Upper lobe of left lung (tissue), 4 donors: ENCODE results near the gene CSNK2A2.

ENCODE experiments used
- CTCF ChIP-seq, 6 experiments: fragments of 450-650 bp in 4 of 6; fragments of 200-600 bp in 2 of 6; sonication (generic) in 2 of 6; IDR thresholded peaks; one replicate each; pipeline ENCODE4 v1.5.1; 2016 to 2019; ENCODE audit warnings: antibody characterized with exemption in 6 of 6
- POLR2AphosphoS5 ChIP-seq, 2 donors: sonication (generic); formaldehyde crosslinking; IDR thresholded peaks; one replicate each; pipeline ENCODE4 v1.5.1; 2017; ENCODE audit warnings: antibody characterized with exemption in 2 of 2

DNA sequence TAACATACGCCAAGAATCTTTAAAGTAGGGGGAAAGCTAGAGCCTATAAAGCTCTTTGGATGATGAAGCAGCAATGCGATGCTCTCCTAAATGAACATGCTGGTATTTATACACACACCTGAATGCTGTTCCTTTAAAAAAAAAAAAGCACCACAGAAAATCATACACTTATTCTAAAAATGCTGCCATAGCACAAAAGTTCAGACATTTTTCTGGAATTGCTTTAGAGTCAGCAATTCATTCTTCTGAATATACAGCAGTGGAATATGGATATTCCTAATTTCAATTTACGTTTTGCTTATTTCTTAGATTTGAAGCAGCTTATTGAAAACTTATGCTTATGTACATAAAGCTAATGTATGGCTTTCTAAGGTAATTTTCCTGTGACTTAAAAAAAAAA lies 3.1 kb downstream of the CSNK2A2 start:
- TF ChIP-seq CTCF (IDR thresholded peaks at IDR 0.05): no peak
- TF ChIP-seq POLR2AphosphoS5 (IDR thresholded peaks at IDR 0.05): no peak
